Astrocyte of the cerebellum (primary cell): Measurements from ENCODE around the gene MRPL4.

Experiments
- DNase-seq: peaks from one replicate; pipeline ENCODE4 v3.0.0-alpha.2; 2011; ENCODE audit warnings: low read depth
- H3K4me3 ChIP-seq: 2 replicates; pipeline ENCODE4 v1.5.1; 2011; ENCODE audit warnings: mild to moderate bottlenecking, low read depth, low read length, moderate library complexity
- in situ Hi-C: cut with HindIII; loops from 2 replicates; pipeline ENCODE4 v1.10.0; 2017; ENCODE audit warnings: low sequenced_read_pairs
- TF ChIP-seq, protein P1 (sequence below): IDR thresholded peaks from 2 replicates; pipeline ENCODE4 v1.5.1; 2012; ENCODE audit warnings: low read length, low read depth, moderate library complexity, mild to moderate bottlenecking; ENCODE audit errors: missing control alignments

The MRPL4 gene

GRCh38 chr19:10222201-10222890, 29.7 kb upstream of the MRPL4 start:
- no peak overlapping the region for H3K4me3 ChIP-seq
- TF ChIP-seq, protein P1, sequence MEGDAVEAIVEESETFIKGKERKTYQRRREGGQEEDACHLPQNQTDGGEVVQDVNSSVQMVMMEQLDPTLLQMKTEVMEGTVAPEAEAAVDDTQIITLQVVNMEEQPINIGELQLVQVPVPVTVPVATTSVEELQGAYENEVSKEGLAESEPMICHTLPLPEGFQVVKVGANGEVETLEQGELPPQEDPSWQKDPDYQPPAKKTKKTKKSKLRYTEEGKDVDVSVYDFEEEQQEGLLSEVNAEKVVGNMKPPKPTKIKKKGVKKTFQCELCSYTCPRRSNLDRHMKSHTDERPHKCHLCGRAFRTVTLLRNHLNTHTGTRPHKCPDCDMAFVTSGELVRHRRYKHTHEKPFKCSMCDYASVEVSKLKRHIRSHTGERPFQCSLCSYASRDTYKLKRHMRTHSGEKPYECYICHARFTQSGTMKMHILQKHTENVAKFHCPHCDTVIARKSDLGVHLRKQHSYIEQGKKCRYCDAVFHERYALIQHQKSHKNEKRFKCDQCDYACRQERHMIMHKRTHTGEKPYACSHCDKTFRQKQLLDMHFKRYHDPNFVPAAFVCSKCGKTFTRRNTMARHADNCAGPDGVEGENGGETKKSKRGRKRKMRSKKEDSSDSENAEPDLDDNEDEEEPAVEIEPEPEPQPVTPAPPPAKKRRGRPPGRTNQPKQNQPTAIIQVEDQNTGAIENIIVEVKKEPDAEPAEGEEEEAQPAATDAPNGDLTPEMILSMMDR = no peak
- in situ Hi-C loops = no loop called here
- no peak for DNase-seq

GRCh38 chr19:10223488-10224213, 28.4 kb upstream of the MRPL4 start:
- TF ChIP-seq, protein P1 = no peak
- H3K4me3 ChIP-seq = no peak overlapping the region
- in situ Hi-C loops = no loop called here
- no peak for DNase-seq

DNA sequence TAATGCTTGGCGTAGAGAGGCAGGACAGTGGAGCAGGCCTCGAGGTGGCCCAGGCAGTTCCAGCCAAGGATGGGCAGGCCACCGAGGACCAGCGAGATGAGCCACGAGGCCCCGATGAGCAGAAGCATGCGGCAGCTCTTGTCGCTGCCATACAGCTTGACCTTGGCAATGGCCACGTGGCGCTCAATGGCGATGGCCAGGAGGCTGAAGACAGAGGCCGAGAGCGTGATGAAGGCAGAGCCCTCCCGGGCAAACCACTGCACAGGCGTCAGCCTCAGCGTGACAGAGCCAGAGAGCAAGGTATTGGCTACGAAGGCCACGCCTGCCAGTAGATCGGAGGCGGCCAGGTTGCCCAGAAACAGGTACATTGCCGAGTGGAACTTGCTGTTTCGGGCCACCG, 27.7 kb upstream of the MRPL4 start:
- TF ChIP-seq, protein P1 = no peak
- H3K4me3 ChIP-seq = no peak overlapping the region
- no peak for DNase-seq
- in situ Hi-C loops = no loop called here

- DNase-seq = no peak
- H3K4me3 ChIP-seq = no peak overlapping the region
- in situ Hi-C loops = no loop called here
- TF ChIP-seq, protein P1 = no peak
These were observed 26.0 kb upstream of the MRPL4 start for GRCh38 chr19:10226021-10226375.

DNA sequence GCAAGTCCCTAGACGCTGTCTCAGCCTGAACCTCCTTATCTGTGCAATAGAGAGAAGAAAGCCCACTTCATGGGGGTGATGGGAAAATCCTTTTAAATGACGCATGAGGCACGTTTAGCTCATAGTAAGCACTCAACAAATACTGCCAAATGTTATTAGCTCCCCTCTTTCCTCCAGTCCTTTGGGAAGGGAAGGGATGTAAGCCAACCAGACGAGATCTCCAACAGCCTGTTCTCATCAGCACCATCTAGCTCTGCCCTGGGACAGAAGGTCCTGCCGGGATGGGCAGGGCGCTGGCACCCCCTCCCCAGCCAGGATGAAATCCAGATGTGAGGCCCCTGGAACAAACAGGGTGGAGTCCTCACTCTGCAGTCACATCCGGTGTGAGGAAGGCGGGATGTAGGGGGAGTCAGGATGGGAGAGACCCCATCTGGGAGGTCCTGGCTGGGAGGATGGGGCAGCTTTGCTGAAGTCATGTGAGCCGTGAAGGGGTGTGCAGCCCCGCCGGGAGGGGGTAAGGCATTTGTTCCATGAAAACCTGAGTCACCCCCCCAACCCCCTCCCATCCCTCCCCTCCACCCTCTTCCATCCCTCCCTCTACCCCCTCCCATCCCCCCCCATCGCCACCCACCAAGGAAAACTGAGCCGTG, 25.5 kb upstream of the MRPL4 start:
- in situ Hi-C loops = no loop called here
- no peak overlapping the region for H3K4me3 ChIP-seq
- TF ChIP-seq, protein P1 = no peak
- DNase-seq = no peak

GRCh38 chr19:10227026-10227971, 24.7 kb upstream of the MRPL4 start:
- H3K4me3 ChIP-seq = no peak overlapping the region
- TF ChIP-seq, protein P1 = no peak
- in situ Hi-C loops = no loop called here
- no peak for DNase-seq
